ENCODE results near the gene RCSD1. TPM values are rescaled to one million over a fixed set of nuclear protein-coding genes. Genes with fewer than 3 reads are reported as not detected.

RCSD1 gene
- total RNA-seq, 4 donors from 2014 or later = 7.1 to 14.2 (median 10.8) TPM

- Histone ChIP-seq H3K36me3 (no peaks in the 10 kb centered on the region), H3K27ac (peak overlapping the region; percentile 76 to 94 (median 89)), H3K4me3 (replicated peaks in 1 of 3) (peak overlapping the region; percentile 25 to 95 (median 76)), H3K27me3 (no peaks in the 10 kb centered on the region), H3K4me1 (peaks cover 16 to 17% of the 10 kb centered on the region in 2 donors), H3K9me3 (no peaks in the 10 kb centered on the region)
- TF ChIP-seq POLR2A (IDR thresholded peaks at IDR 0.05) = no peak
- TF ChIP-seq CTCF (IDR thresholded peaks at IDR 0.05) = no peak
- peak; percentile 53 to 63 for DNase-seq
- intact Hi-C loops (cut with DNase I) = loop anchor here (10.0 kb wide), 1 partner anchor 362 kb away; no protein-coding TSS in a partner anchor
- WGBS, 2 donors = 3 to 6% methylated on average over 14 to 24 of the region's 52 CpGs
These were observed 92.3 kb downstream of the RCSD1 start for GRCh38 chr1:167722152-167722869.

GRCh38 chr1:167722870-167723251 lies 92.8 kb downstream of the RCSD1 start:
- no peaks in the 10 kb centered on the region for H3K9me3 ChIP-seq
- H3K27me3 ChIP-seq = no peaks in the 10 kb centered on the region
- H3K27ac ChIP-seq = peak overlapping the region in 2 of 3 donors; percentile 89 to 94
- no peaks in the 10 kb centered on the region for H3K36me3 ChIP-seq
- intact Hi-C loops (cut with DNase I) = loop anchor here (10.0 kb wide), 1 partner anchor 362 kb away; no protein-coding TSS in a partner anchor
- WGBS, 2 donors = 40 to 46% methylated on average over 4 of the region's 4 CpGs
- H3K4me1 ChIP-seq = peaks cover 16 to 17% of the 10 kb centered on the region in 2 donors
- peak overlapping the region in 2 of 3 donors; percentile 76 to 95 for H3K4me3 ChIP-seq (replicated peaks in 1 of 3)
- DNase-seq = no peak
- TF ChIP-seq CTCF (IDR thresholded peaks at IDR 0.05) = no peak
- no peak for TF ChIP-seq POLR2A (IDR thresholded peaks at IDR 0.05)

- Histone ChIP-seq H3K27ac (no peak overlapping the region), H3K36me3 (no peaks in the 10 kb centered on the region), H3K9me3 (no peaks in the 10 kb centered on the region), H3K4me1 (peaks cover 16 to 17% of the 10 kb centered on the region in 2 donors), H3K4me3 (replicated peaks in 1 of 3) (no peak overlapping the region), H3K27me3 (no peaks in the 10 kb centered on the region)
- WGBS, 2 donors = 87 to 89% methylated on average over 2 of the region's 2 CpGs
- DNase-seq = no peak
- intact Hi-C loops (cut with DNase I) = loop anchor here (10.0 kb wide), 1 partner anchor 361 kb away; no protein-coding TSS in a partner anchor
- TF ChIP-seq POLR2A (IDR thresholded peaks at IDR 0.05) = no peak
- no peak for TF ChIP-seq CTCF (IDR thresholded peaks at IDR 0.05)
These were observed 93.8 kb downstream of the RCSD1 start for GRCh38 chr1:167723707-167724323.

GRCh38 chr1:167726008-167726407 lies 96.0 kb downstream of the RCSD1 start:
- 75 to 88% methylated on average over 1 of the region's 1 CpG for WGBS, 2 donors
- Histone ChIP-seq H3K27ac (no peak overlapping the region), H3K9me3 (no peaks in the 10 kb centered on the region), H3K36me3 (no peaks in the 10 kb centered on the region), H3K4me3 (replicated peaks in 1 of 3) (no peak overlapping the region), H3K27me3 (no peaks in the 10 kb centered on the region), H3K4me1 (peaks cover 16 to 17% of the 10 kb centered on the region in 2 donors)
- no peak for DNase-seq
- TF ChIP-seq CTCF (IDR thresholded peaks at IDR 0.05) (no peak), POLR2A (IDR thresholded peaks at IDR 0.05) (no peak)
- intact Hi-C loops (cut with DNase I) = loop anchor here (5.0 to 10.0 kb wide), 2 partner anchors 76 to 359 kb away; no protein-coding TSS in a partner anchor

All from thyroid gland (tissue), 4 donors.